HG03196 (cell line): ENCODE measurements around the gene PHEX.

ENCODE experiments used
- ATAC-seq: cut with Tn5 transposase; IDR thresholded peaks from one replicate; pipeline ENCODE4 v1.9.1; 2021; ENCODE audit not compliant: unreplicated experiment

PHEX gene

DNA sequence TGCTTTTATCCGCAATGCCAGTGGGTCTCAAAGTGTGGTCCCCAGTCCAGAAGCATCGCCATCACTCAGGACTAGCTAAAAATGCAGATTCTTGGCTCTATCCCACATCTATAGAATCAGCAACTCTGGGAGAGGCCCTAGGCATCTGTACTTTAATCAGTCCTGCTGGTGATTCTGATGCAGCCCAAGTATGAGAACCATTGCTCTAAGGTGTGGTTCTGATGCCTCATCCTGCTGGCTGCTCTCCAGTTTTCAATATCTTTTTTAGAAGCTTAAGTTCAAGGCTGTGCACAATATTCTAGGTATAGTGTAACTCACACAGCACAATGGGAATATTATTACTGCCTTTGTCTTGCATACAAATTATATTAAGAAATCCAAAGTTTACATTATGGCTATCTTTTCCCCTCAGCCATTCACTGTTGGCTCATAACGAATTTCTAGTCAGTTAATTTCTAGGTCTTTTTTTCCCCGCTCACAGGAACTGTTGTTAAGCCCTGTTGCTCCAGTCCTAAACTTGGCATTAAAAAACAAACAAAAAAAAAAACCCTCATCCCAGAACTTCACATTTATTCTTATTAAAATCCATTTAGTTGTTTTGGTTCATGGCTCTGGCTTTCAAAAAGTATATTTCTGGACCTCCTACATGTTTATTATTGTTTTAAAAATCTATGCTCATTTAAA, 109.1 kb downstream of the PHEX start:
- no peak for ATAC-seq

GRCh38 chrX:22147214-22147613, 115.1 kb downstream of the PHEX start:
- ATAC-seq, result no peak

DNA sequence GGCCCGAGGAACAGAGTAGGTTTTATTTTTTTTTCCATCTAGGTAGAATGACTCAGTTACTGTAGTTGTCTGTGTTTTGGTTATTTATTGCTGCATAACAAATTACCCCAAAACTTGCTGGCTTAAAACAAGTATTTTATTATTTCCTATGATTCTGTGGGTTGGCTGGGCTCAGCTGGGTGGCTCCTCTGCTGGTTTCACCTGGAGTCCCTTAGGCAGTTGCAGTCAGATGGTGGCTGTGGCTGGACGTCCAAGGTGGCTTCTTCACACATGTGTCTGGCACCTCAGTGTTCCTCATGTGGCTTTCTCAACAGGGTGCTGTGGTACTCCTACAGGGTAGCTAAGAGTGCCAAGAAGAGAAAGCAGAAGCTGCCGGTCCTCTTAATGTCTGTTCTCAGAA, 115.8 kb downstream of the PHEX start:
- no peak for ATAC-seq

DNA sequence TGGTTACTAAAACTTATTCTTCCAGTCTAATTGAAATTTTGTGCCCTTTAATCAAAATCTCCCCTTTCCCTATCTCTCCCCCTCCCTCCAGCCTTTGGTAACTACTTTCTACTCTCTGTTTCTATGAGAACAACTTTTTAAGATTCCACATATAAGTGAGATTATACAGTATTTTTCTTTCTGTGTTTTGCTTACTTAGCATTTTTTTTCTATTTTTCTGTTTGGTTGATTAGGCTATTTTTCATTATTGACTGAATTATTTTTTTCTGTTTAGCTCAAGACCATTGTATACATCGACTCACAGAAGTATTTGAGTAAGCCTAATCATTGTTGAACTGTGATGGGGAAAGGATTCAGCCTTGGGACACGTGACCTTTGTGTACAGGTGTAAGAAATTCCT, 116.4 kb downstream of the PHEX start:
- no peak for ATAC-seq

- no peak for ATAC-seq
Observed at GRCh38 chrX:22150371-22150770, 118.2 kb downstream of the PHEX start.

DNA sequence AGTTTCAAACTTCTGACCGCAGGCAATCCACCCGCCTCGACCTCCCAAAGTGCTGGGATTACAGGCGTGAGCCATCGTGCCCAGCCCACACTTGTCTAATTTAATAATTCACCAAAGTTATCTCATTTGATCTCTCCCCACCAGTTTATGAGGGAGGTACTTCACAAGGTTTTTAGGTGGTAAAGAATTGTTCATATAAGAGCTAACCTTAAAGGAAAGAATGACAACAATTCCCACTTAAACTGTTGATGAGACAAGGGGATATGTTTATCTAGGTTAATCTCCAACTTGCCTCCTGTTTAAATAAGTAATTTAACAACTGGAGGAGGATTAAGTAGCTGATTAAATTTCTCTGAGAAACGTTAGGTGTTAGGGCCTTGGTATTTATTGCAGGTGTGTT, 123.0 kb downstream of the PHEX start:
- ATAC-seq, result no peak

DNA sequence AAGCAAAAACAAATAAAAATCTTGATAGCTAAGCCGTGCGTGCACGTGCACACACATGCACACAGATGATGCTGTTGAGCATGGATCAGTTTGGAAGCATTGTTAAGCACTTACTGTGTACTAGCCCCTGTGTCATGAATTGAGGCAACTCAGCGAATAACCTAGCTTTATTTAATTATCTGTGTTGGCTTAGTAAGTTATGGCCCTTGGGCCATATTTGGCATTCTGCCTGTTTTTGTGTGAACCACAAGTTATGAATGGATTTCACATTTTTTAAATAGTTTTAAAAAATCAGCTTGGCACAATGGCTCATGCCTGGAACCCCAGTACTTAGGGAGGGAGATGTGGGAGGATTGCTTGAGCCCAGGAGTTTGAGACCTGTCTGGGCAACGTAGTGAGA, 126.9 kb downstream of the PHEX start:
- no peak for ATAC-seq

GRCh38 chrX:22163326-22163725, 131.2 kb downstream of the PHEX start:
- no peak for ATAC-seq

GRCh38 chrX:22164770-22165388, 132.8 kb downstream of the PHEX start:
- no peak for ATAC-seq

- no peak for ATAC-seq
Observed at GRCh38 chrX:22165732-22166457, 133.8 kb downstream of the PHEX start.

DNA sequence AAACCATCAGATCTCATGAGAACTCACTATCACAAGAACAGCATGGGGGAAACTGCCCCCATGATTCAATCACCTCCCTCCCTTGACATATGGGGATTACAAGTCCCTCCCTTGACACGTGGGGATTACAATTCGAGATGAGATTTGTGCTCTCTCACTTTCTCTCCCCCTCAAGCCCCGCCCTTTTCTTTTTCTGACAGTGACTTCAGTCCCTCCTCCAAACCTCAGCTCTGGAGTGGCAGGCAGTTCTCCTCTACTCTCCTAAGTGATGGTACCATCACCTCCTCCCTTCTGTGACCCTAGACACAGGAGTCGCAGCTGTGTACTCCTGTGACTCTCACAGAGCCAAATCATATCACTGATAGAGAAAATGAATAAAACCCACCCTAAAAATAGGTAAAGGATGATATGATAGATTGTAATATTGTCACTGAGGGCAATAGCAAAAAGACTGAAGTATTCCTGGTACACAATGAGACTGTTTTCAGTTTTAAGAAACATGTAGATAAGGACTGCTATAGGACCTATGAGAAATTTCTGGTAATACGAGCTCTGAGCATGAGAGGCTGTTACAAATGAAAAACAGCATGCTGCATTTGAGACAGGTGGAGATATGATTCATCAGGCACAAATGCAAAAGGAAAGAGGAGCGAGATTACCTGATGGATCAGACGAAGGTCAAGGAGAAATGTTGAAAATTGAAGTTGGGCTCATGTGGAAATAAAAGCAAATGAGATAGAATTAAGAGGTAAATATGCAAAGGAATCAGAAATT, 139.3 kb downstream of the PHEX start:
- ATAC-seq, result no peak

- ATAC-seq, result no peak
Observed at GRCh38 chrX:22173966-22174365, 141.8 kb downstream of the PHEX start.

- ATAC-seq, result no peak
Observed at GRCh38 chrX:22177950-22178515, 145.9 kb downstream of the PHEX start.

GRCh38 chrX:22184096-22184495, 152.0 kb downstream of the PHEX start:
- no peak for ATAC-seq

GRCh38 chrX:22186165-22186564, 154.0 kb downstream of the PHEX start:
- ATAC-seq, result no peak

GRCh38 chrX:22192419-22193060, 160.4 kb downstream of the PHEX start:
- ATAC-seq, result peak; percentile 59

DNA sequence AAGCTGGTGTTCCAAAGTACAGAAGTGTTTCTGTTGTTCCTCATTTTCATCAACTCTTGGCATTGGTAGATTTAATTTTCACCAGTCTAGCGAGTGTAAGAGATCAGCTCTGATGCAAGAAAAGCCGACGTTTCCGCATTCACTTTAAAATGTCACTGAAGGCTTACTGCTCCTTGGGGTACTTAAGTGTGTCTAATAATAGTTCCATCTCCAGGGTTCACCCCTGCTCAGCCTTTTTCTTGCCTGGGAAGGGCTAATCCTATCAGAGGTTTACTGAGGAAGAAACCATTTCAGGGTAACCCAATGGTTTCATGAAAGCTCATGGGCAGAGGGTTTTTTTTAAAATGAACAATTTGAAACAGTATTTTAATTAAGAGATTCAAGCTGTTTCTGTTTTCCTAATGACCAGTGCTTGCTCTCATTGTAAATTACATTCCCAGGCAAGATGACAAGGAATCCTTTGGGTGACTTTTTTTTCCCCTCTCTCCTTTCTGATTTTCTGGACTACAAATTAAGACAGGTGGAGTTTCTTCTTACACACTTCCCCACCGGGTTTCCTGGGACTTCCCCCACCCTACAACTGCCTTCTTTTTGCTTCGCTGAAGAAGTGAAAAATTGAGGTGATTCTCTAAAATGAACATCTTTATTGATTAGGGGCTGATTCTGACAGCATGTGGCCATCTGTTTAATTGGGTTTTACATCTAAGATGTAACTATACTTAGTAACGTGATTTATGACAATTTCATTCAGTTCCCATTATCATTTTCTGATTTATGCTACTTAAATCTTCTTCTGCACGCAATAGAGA, 161.9 kb downstream of the PHEX start:
- no peak for ATAC-seq

DNA sequence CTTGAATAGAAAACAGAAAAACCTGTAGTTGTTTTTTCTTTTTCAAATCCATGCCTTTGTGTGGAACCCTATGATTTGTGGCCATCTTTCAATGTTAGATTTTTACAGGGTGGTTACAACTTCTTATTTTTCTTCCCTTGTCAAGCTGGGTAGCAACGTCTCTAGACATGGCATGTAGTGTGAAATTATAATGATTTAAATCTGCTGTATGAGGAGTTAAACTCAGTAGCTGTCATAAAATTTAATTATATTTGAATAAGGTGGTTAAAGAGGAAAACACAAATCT, 162.5 kb downstream of the PHEX start:
- no peak for ATAC-seq

DNA sequence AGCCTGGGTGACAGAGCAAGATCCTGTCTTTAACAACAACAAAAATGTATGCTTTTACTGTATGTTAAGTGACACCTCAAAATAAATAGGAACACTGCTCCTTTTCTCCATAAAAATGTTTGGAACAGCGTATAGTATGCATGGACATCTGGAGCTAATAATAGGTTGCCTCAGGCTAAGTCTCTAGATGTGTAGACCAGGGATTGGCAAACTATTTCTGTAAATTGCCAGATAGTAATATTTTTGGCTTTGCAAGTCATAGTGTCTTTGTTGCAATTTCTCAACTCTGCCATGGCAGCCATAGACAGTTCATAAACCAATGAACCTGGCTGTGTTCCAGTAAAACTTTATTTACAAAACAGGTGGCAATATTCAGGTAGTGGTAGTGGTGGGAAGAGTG, 164.0 kb downstream of the PHEX start:
- ATAC-seq, result no peak

DNA sequence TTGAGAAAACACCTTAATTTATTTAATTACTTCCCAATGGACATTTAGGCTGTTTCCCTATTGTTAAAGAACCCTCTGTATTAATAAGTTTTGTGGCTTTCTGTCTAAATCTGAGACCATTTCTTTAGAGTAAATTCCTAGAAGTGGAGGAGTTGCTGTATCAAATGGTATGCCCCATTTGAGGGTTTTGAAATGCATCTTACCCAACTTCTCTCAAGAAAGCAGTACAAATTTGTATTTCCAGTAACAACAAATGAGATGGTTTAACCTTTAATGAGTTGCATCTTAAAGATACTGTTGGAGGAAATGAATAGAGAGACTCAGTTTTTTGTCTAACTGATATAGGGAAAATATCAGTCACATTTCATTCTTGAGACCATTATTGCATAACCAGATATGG, 170.1 kb downstream of the PHEX start:
- ATAC-seq, result no peak
